Ascending aorta (tissue), 2 donors: ENCODE measurements around the gene FMN1. TPM values are rescaled to one million over a fixed set of nuclear protein-coding genes. Genes with fewer than 3 reads are reported as not detected.

ENCODE experiments used
- DNase-seq, 2 donors: peaks; one replicate each; pipeline ENCODE4 v3.0.0-alpha.2; 2019; ENCODE audit warnings: low spot score in 2 of 2
- H3K27ac ChIP-seq, 2 donors: fragments of 200-600 bp; sonication (generic); one replicate each; pipeline ENCODE4 v1.5.1; 2016 to 2017; ENCODE audit warnings: mild to moderate bottlenecking in 1 of 2
- H3K27me3 ChIP-seq: fragments of 200-600 bp; sonication (generic); one replicate; pipeline ENCODE4 v1.5.1; 2017
- H3K36me3 ChIP-seq, 2 donors: fragments of 200-600 bp; sonication (generic); one replicate each; pipeline ENCODE4 v1.5.1; 2016
- H3K4me1 ChIP-seq, 2 donors: fragments of 200-600 bp; sonication (generic); one replicate each; pipeline ENCODE4 v1.5.1; 2016 to 2017; ENCODE audit warnings: mild to moderate bottlenecking in 1 of 2
- H3K4me3 ChIP-seq, 2 donors: fragments of 200-600 bp; sonication (generic); one replicate each; pipeline ENCODE4 v1.5.1; 2016 to 2017; ENCODE audit warnings: mild to moderate bottlenecking in 1 of 2
- H3K9me3 ChIP-seq, 2 donors: fragments of 200-600 bp; sonication (generic); one replicate each; pipeline ENCODE4 v1.5.1; 2016
- CTCF ChIP-seq, 3 experiments: fragments of 200-600 bp in 2 of 3; fragments of 450-650 bp in 1 of 3; sonication (generic) in 2 of 3; IDR thresholded peaks; one replicate each; pipeline ENCODE4 v1.5.1; 2016 to 2019; ENCODE audit warnings: antibody characterized with exemption in 3 of 3, mild to moderate bottlenecking in 1 of 3, moderate library complexity in 1 of 3
- intact Hi-C: fragments of 100-400 bp; cut with DNase I; formaldehyde crosslinking; loops from one replicate; pipeline ENCODE4 v1.15.1; 2023
- total RNA-seq: library from RNA; depleted of rRNA; stranded (reverse); fragments of >200 nt; gene quantifications from one replicate; pipeline ENCODE4 v1.1.0, GENCODE V29; 2016

FMN1 gene
- total RNA-seq, 1 donor from 2014 or later = 4.3 TPM

DNA sequence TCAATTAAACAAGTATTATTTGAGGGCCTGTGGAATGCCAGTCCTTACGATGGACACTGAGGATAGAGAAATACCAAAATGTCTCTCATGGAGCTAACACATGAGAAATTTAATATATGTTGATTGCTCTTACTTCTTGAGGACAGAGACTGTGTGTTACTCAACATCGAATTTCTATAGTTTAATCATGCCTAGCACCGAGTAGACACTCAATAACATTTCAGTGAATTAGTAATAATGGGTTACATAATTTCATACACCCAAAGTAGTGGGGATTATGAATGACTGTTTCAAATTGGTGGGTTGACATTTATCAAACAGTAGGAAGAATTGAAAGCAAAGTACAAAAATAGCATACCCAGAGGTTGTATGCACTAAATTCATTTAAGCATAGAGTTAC, 11.2 kb downstream of the FMN1 start:
- DNase-seq = no peak
- no peaks in the 10 kb centered on the region for H3K27me3 ChIP-seq
- no peak overlapping the region for H3K4me3 ChIP-seq
- H3K9me3 ChIP-seq = no peaks in the 10 kb centered on the region
- intact Hi-C loops = no loop called here
- H3K27ac ChIP-seq = no peak overlapping the region
- no peaks in the 10 kb centered on the region for H3K36me3 ChIP-seq
- TF ChIP-seq CTCF (IDR thresholded peaks at IDR 0.05) = no peak
- no peaks in the 10 kb centered on the region for H3K4me1 ChIP-seq

DNA sequence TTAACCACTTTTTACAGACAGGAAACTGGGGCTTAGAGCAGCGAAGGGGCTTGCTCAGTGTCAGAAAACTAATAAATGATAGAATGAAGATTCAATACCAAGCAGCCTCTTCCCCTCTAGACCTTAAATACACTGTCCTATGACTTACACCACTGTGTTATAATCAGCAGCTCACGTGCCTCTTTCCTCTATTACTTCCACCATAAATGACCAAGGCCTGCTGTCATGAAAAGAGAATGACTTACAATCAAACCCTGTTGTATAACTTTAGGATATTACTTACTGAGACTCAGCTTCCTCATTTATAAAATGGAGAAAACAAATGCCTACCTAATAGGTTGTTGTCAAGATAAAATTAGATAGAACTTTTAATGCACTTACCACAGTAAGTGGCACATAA, 11.6 kb downstream of the FMN1 start:
- no peak for TF ChIP-seq CTCF (IDR thresholded peaks at IDR 0.05)
- no peaks in the 10 kb centered on the region for H3K27me3 ChIP-seq
- no peaks in the 10 kb centered on the region for H3K4me1 ChIP-seq
- H3K9me3 ChIP-seq = no peaks in the 10 kb centered on the region
- H3K27ac ChIP-seq = no peak overlapping the region
- no peak for DNase-seq
- no peak overlapping the region for H3K4me3 ChIP-seq
- no peaks in the 10 kb centered on the region for H3K36me3 ChIP-seq
- intact Hi-C loops = no loop called here

DNA sequence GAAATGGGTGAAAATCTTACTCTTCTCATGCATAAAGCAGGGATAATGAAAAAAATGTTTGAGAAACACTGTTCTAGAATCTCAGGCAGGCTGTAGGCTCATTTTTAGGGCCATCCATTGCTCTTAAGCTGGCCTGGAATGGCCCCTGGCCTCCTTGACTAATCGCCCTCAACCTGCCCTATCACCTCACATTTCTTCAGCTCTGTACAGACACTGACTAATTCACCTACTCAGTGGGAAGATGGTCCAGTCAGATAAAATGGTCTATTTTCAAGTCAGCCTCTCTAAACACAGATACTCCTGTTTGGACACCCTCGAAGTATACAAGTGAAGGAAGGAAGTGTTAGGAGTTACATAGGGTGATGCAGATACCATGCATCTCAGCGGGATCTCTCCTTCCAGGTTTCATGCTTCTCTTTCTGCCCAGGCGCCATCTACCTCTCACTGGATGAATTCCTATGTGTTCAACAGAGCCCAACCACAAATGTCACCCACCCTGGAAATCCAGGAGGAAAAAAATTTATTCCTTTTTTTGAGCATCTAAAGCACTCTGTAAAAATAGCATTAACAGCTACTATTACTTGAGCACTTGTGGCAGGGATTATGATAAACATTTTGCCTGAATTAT, 12.1 kb downstream of the FMN1 start:
- Histone ChIP-seq H3K27me3 (no peaks in the 10 kb centered on the region), H3K36me3 (no peaks in the 10 kb centered on the region), H3K4me3 (no peak overlapping the region), H3K4me1 (no peaks in the 10 kb centered on the region), H3K27ac (no peak overlapping the region), H3K9me3 (no peaks in the 10 kb centered on the region)
- intact Hi-C loops = no loop called here
- TF ChIP-seq CTCF (IDR thresholded peaks at IDR 0.05) = no peak
- DNase-seq = no peak

GRCh38 chr15:33179874-33180273, 14.6 kb downstream of the FMN1 start:
- no peaks in the 10 kb centered on the region for H3K27me3 ChIP-seq
- H3K4me3 ChIP-seq = no peak overlapping the region
- intact Hi-C loops = no loop called here
- no peaks in the 10 kb centered on the region for H3K9me3 ChIP-seq
- no peaks in the 10 kb centered on the region for H3K4me1 ChIP-seq
- H3K36me3 ChIP-seq = no peaks in the 10 kb centered on the region
- no peak for TF ChIP-seq CTCF (IDR thresholded peaks at IDR 0.05)
- no peak overlapping the region for H3K27ac ChIP-seq
- no peak for DNase-seq

GRCh38 chr15:33171202-33171601, 23.3 kb downstream of the FMN1 start:
- Histone ChIP-seq H3K27ac (no peak overlapping the region), H3K9me3 (no peaks in the 10 kb centered on the region), H3K36me3 (no peaks in the 10 kb centered on the region), H3K27me3 (no peaks in the 10 kb centered on the region), H3K4me1 (no peaks in the 10 kb centered on the region), H3K4me3 (no peak overlapping the region)
- no peak for TF ChIP-seq CTCF (IDR thresholded peaks at IDR 0.05)
- intact Hi-C loops = no loop called here
- no peak for DNase-seq

- no peak for TF ChIP-seq CTCF (IDR thresholded peaks at IDR 0.05)
- Histone ChIP-seq H3K27ac (no peak overlapping the region), H3K9me3 (no peaks in the 10 kb centered on the region), H3K4me3 (no peak overlapping the region), H3K4me1 (no peaks in the 10 kb centered on the region), H3K27me3 (no peaks in the 10 kb centered on the region), H3K36me3 (no peaks in the 10 kb centered on the region)
- intact Hi-C loops = no loop called here
- no peak for DNase-seq
These were observed 24.9 kb downstream of the FMN1 start for GRCh38 chr15:33169625-33170024.
